NCI-H446 treated with DMSO at 0.1 percent for 48 hours (cell line): ENCODE measurements around the gene TNRC6A.
"Not testable (repeated sequence)": the region's sequence is repeated elsewhere in the genome, so short reads cannot be mapped to it uniquely, and the experiment has no call there.

Source experiments
- DNase-seq: peaks from one replicate; lab custom pipeline; 2025; lab: John Stamatoyannopoulos, UW

TNRC6A gene

GRCh38 chr16:24815021-24815420, 85.6 kb downstream of the TNRC6A start:
- DNase-seq = no peak

GRCh38 chr16:24816688-24817087, 87.2 kb downstream of the TNRC6A start:
- no peak for DNase-seq

- DNase-seq = no peak
Observed at GRCh38 chr16:24819462-24820040, 90.1 kb downstream of the TNRC6A start.

DNA sequence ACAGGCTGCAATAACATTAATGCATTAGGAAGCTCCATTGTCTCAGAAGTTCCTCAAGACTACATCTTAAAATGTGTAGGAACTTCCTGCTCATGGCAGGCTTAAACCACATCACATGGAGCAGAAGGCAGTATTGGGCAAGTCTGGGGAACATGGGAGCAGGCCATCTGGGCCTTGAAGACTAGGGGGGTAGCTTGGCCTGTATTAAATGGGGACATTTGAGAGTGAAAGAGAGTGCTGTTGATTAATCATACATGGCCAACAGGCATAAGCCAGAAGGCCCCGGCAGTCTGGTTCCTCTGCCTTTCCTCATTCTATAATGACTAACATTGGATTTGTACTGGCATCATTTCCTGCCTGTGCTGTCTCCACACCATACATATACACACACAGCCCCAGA, 91.1 kb downstream of the TNRC6A start:
- DNase-seq = no peak

DNA sequence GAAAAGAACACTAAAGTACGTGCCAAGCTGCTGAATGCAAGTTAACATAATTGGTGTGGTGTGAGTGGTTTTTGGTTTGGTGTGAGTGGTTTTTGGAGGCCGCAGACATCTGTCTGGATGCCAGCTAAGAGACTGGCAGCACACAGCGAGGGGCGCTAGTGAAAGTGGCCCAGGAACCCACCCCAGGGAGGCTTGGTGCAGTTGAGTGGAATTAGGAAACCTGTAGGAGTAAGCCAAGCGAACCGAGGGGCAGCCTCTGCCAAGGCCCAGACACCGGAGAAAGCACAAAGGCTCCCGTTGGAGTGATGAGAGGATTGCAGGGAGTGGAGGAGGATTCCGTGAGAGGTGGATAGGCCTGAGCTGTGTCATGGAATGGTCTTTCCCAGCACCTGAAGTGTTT, 91.7 kb downstream of the TNRC6A start:
- no peak for DNase-seq

DNA sequence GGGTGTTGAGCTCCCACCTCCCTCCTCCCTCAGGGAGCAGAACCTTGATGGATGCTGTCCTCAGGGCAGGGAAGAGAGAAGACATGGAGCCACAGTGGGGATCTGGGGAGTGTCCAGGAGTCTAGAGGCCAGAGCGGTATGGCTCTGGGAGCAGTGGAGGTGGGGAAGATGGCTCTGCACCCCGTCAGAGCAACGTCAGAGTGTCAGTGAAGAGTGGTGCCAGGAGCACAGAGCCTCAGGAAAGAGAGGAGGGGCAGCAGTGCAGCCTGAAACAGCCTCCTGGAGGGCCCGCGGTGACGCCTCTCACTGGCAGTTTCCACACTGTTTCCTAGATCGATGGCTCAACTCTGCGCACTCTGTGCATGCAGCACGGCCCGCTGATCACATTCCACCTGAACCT, 93.1 kb downstream of the TNRC6A start:
- no peak for DNase-seq

GRCh38 chr16:24822974-24823373, 93.5 kb downstream of the TNRC6A start:
- no peak for DNase-seq

DNA sequence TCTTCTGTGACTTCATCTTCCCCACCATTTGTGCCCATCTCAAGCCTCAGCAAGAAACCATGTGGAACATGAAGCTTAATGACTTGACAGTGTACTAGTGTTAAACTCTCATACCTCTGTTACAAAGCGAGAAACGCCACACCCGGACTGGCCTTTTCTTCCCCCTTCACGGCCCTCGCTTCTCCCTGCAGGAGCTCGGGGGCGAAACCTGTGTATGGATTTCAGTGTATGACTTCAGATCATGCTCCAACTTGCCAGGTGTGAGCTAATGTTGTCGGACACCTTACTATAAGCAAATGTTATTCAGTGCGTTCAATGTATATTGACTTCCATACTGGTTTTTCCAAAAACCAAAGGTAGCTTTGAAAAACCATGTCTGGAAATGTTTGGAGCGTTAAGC, 96.2 kb downstream of the TNRC6A start:
- DNase-seq = no peak

DNA sequence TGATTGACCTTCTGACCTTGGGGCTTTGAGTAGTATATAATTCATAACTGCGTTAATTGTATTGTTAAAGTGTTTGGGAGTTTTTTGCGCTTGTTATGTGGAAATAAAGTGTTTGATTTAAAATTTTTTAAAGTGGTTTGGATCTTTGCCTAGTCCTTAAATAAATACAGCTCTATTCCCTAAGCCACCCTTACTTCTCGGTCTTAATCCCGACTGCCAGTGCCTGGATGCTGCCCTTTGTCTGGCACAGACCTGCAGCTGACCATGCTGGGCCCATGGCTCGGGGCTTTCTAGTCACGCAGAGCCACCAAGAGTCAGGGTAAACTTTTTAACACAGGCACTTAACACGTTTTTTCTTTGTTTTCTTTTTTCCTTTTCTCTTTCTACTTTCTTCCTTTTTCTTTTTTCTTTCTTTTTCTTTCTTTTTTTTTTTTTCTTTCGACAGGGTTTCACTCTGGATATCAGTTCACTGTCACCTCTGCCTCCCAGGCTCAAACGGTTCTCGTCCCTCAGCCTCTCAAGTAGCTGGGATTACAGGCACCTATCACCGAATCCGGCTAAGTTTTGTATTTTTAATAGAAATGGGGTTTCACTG, 96.7 kb downstream of the TNRC6A start:
- DNase-seq = no peak

GRCh38 chr16:24826817-24827566, 97.5 kb downstream of the TNRC6A start:
- DNase-seq = no peak

DNA sequence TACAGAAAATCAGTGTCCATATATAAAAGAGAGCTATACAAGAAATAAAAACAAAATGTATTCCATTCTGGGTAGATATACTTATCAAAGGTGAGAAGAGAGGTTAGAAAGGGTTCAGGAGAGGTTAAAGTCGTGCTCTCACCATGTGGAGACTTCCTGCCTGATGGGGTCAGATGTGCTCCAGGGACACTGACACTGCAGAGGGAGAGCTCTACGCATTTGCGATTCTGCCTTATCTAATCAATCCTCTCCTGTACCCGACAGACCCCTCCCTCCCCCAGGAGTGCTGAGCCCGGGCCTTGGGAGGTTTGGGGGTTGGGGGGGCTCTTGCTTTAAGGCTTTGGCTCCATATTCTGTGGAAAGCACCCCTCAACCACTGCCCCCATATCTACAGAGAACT, 99.7 kb downstream of the TNRC6A start:
- no peak for DNase-seq

- DNase-seq = no peak
Observed at GRCh38 chr16:24833352-24833751, 103.9 kb downstream of the TNRC6A start.

- DNase-seq = no peak
Observed at GRCh38 chr16:24834459-24835335, 105.2 kb downstream of the TNRC6A start.

DNA sequence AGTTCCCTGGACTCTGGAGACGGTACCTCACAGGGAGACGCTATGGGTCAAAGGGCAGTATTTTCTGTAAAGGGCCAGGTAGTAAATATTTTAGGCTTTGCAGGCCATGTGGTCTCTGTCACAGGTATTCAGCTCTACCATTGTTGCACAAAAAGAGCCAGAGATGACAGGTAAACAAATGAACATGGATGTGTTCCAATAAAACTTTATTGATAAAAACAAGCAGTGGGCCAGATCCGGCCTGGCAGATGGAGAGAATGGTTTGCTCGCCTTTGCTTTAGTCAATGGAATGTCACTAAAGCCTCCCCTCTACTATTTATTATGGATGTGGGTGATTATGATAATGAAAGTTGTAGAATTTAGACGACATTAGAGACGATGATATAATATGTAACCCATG, 107.4 kb downstream of the TNRC6A start:
- no peak for DNase-seq

DNA sequence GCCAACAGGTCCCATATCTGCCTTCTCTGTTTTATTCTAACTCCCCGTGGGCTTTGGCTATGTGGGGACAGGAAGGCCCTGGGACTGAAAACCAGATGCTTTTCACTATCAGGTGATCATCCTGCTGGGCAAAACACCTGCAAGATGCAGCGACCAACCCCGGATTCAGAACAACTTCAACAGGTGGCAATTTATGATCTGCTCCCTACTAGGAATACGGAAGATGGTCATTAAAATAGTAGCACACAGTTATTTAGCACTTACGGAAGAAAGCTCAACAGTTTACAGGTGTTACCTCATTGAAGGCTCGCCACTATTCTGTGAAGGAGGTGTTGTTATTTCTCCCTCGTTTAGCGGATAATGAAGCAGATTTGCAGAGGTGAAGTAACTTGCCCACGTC, 108.5 kb downstream of the TNRC6A start:
- no peak for DNase-seq

- no peak for DNase-seq
Observed at GRCh38 chr16:24838554-24839266, 109.3 kb downstream of the TNRC6A start.

- DNase-seq = no peak
Observed at GRCh38 chr16:24839347-24839972, 110.0 kb downstream of the TNRC6A start.

GRCh38 chr16:24841291-24841690, 111.8 kb downstream of the TNRC6A start:
- no peak for DNase-seq

DNA sequence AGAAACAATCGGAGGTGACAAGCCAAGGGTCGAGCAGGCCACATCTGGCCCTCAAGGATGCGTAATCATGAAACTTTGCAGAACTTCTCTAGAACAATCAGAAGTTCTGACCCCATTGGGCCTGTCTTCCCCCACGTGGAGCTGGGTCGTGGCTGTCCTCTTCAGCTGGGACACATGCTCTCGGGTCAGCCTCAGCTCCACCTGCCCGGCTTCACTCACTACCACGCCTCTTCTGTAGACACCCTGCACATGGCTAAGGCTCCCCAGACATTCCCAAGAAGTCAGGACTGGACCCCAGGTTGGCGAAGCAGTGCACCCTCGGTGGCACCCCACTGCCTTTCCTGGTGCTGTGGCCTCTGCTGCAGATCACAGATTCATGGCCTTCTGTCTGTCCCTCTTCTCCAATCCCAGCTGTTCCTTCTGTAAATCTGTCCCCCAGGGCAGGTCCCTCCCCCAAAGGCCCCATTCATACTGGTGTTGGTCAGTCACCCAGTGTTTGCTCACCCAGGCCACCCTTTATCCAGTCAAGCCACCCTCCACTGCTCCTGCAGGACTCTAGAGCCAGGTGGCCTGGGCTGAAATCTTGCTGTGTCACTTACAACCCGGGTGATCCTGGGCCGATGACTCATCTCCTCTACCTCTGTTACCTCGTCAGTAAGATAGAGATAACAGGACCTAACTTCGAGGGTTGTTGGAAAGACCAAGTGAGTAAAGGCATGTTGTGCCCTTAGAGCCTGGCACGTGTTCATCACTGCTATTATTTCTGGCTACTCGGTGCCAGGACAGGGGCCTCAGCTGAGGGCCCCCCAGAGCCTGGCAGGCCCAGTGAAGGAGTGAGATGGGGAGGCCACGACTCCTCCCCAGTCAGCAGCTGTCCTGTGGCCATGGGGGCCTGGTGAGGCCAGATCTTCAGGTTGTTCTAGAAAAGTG, 114.9 kb downstream of the TNRC6A start:
- DNase-seq = no peak

DNA sequence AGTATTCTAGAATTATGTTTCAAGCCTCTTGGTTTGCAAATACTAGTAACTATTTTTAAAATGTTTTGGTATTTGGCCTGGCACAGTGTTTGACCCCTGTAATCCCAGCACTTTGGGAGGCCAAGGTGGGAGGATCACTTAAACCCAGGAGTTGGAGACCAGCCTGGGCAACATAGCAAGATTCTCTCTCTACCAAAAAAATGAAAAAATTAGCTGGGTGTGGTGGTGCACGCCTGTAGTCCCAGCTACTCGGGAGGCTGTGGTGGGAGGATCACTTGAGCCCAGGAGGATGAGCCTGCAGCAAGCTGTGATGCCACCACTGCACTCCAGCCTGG, 115.5 kb downstream of the TNRC6A start:
- DNase-seq = not testable (repeated sequence)
